DMS53 treated with DMSO at 0.1 percent for 48 hours (cell line): ENCODE measurements around the gene RTRAF.

Experiments used
- DNase-seq: peaks from one replicate; lab custom pipeline; 2025; ENCODE audit not compliant: unreplicated experiment; lab: John Stamatoyannopoulos, UW

Gene RTRAF

GRCh38 chr14:51993285-51993920, 4.1 kb downstream of the RTRAF start:
- no peak for DNase-seq

DNA sequence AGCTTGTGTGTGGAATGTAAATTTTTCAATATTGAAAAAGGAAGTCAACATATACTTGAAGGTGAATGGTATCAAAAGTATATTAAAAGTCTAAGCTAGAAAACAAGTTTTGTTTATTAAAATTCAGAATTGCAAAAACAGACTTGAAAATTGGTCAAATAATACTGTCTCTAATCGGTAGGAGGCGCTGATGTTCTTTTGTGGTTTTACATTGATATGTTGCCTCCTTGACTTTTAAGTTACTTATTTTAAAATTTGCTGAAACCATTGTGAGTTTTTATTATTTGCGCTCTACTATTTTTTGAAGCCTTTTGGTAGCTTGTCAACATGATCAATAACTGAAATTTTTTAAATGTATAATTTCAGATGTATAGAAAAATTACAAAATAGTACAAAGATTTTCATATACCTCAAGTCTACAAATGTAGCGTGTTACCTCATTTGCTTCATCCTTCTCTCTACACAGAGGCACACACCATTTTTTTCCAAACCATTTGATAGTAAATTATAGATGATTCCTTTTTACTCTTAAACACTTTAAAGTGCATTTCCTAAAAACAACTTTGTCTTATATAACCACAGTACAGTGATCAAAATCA, 6.9 kb downstream of the RTRAF start:
- no peak for DNase-seq

- DNase-seq, result no peak
Measured at GRCh38 chr14:51998348-51998747, 9.0 kb downstream of the RTRAF start.

GRCh38 chr14:51999084-51999483, 9.7 kb downstream of the RTRAF start:
- DNase-seq, result no peak

GRCh38 chr14:52000019-52000582, 10.8 kb downstream of the RTRAF start:
- no peak for DNase-seq

GRCh38 chr14:52000696-52001095, 11.3 kb downstream of the RTRAF start:
- DNase-seq, result no peak

DNA sequence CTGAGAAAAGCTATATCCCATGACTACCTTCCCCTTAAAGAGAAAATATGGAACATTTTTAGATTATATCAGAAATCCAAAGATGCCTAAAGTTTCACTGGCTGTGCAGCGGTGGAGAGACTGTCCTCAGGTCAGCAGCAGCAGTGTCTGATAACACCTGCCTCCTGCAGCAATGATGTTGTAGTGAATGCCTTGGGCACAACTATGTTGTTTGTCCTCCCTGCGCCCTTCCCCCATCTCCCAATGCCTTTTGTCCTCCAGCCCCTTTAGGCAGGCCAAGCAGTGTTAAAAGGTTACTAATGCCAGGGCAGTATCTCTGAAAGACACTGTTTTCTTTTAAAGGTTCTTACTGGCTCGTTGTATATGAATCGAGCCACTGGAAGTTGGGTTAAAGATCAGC, 13.2 kb downstream of the RTRAF start:
- DNase-seq, result no peak

GRCh38 chr14:52003324-52003723, 14.0 kb downstream of the RTRAF start:
- DNase-seq, result no peak

- DNase-seq, result no peak
Measured at GRCh38 chr14:52005625-52006024, 16.3 kb downstream of the RTRAF start.

DNA sequence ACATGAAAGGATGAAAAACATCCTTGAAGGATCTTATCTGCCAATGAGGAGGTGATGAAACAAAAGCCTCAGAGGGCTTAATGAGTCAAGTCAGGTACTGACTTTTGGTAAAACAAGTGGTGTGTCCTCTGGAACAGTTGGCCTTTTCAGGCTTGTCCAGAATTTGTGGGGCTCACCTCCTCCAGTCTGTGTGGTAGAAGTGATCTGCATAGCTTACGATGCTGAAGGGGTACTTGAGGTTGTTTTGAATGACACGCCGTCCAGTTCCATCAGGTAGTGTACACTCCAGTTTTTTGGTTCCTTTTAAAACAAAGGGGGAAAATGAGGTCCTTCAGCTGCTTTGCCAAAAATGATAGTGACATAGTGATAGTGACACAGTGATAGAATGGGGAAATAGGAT, 17.0 kb downstream of the RTRAF start:
- no peak for DNase-seq

DNA sequence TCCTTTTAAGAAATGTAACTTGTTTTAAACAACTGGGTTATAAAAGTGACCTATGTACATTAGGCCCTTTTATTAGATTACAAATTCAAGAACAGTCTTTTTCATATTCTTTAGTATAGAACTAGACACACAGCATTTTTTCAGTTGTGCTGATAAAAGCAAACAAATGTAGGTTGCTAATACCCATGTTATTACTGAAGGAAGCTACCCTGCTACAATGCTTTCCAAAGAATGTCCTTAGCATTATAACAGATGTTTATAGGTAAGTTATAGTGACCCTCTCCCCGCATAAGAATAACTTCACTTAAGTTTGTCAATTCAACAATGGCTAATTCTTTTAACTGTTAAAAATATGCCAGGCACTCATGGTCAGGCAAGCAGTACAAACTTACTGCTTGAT, 17.9 kb downstream of the RTRAF start:
- DNase-seq, result no peak

- DNase-seq, result no peak
Measured at GRCh38 chr14:52007637-52008036, 18.3 kb downstream of the RTRAF start.

DNA sequence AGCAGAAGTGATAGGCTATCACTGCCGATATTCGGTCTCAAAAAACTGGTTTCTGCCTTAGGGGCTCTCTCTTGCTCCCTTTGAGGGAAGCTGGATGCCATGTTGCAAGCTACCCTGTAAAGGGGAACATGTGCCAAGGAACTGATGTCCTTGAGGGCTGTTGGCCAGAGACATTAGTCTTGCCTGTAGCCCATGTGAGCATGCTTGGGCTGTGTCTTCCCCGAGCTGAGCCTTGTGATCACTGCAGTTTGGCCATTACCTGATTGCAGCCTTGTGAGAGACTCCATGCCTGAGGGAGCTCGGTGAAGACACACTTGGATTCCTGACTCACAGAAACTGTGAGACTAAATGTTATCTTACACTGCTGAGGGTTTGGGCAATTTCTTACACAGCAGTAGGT, 18.8 kb downstream of the RTRAF start:
- no peak for DNase-seq

GRCh38 chr14:52010173-52010693, 20.9 kb downstream of the RTRAF start:
- DNase-seq, result no peak

- DNase-seq, result no peak
Measured at GRCh38 chr14:52011523-52011922, 22.2 kb downstream of the RTRAF start.

DNA sequence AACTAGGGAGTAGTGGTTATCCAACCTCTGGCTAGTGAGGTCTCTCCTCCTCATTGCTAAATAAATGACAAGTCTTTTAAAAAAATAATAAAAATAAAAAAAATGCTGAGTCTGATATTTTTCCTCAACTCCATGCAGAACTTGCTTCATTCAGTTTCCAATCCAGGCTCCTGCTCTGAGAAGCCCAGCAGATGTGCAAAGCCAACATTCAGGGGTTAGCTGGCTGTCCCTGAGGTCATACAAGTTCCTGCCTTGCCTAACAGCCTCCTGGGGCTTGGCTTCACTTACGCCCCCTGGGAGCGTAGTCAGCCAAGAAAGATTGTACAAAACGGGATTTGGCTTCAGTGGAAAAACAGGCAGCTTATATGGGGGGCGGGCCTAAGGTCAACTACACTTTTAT, 23.3 kb downstream of the RTRAF start:
- no peak for DNase-seq

DNA sequence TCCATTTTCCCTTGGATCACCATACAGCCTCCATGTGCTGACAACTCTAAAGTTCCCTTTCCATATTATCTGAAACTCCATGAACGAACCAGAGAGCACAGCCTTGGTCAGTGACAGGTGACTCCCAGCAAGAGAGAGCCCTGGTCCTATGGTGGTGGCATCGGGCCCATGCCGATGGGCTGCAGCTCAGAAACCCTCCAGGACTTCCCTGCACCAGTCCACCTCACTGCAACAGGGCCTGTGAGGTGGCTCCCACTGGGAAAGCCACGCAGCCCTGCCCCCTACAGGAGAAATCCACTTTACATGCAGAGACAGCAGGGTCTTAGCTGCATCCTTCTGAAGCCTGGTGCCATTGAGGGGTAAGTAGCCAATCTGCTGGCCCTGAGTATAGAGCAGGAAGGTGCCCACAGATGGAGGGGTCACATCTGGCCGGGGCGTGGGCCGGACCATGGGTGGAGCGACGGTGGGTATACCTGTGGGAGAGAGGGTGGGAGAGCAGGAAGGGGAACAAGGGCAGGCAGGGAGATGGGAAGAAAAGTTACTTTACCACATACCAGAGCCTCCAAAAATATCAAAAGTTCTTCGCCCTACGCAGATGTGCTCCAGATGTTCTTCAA, 24.7 kb downstream of the RTRAF start:
- no peak for DNase-seq

DNA sequence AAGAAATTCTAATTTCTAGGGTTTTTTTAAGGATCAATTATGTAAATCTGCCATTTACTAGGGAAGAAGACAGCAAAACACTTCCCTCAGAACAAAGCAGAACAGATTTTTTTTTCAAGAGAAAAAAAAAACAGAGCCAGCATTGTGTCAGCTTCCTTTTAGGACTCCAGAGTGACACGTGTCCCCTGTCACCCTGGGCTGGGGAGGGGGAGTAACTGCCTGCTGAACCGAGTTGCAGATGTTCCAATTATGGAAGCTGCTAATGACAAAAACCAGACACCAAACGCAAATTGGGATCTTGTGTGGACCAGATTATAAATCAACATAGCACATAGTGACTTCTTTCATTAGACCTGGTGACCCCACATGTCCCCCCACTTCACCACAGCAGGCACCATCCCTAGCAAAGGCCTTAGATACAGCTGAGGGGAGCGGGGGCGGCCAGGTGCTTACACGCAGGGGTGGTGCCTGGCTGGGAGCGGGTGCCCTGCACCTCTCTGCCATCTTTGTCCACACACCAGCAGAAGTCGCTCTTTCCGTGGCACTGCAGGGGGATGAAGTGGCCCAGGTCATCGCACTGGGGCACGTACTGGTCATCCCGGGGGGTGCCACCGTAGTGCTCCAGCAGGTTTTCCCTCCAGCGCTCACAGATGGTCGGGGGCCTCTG, 25.4 kb downstream of the RTRAF start:
- DNase-seq, result no peak

GRCh38 chr14:52015411-52016030, 26.2 kb downstream of the RTRAF start:
- DNase-seq, result peak; percentile 18

DNA sequence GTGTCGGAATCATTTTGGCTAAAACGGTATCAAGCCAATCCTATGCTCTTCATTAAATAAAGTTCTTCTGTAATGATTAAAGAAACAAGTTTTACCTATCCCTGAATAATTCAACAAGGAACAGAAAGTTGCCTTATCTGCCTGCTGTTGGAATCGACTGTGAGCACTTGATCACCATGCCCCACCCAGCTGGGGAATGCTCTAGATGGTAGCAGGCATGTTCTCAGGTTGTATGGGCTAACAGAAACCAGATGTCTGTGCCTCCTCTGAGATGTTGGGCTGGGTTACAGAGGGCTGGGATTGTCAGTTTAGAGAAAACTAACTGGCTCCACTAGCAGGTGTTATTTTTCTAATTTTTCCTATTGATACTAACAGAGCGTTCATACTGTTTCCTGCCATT, 28.9 kb downstream of the RTRAF start:
- DNase-seq, result no peak

GRCh38 chr14:52018970-52019369, 29.6 kb downstream of the RTRAF start:
- DNase-seq, result no peak
